Testis (tissue), 2 donors: ENCODE results near the gene ARMC3.

Experiments
- CTCF ChIP-seq, 3 experiments: fragments of 450-650 bp in 2 of 3; fragments of 200-600 bp in 1 of 3; sonication (generic) in 1 of 3; IDR thresholded peaks; one replicate each; pipeline ENCODE4 v1.5.1; 2016 to 2019; ENCODE audit warnings: antibody characterized with exemption in 3 of 3, mild to moderate bottlenecking in 2 of 3, moderate library complexity in 1 of 3
- POLR2A ChIP-seq: fragments of 450-650 bp; IDR thresholded peaks from one replicate; pipeline ENCODE4 v1.6.1; 2017; ENCODE audit warnings: antibody characterized with exemption, mild to moderate bottlenecking, moderate library complexity

DNA sequence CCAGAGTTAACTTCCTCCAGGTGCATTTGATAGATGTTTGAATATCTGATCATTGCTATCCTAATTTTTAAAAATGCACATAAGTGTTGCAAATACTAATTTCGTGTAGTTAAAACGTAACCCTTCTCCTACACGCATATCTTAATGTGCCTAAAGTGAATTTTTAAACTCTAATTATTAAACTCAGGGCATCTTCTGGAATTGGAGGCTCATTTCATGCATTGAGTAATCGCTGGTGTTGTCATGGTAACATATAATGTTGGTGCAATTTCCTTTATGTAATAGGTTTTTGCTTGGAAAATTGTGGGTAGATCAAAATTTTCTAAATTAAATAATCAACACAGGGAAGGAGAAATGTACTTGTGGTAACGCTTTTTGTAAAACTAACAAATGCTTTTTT is 56.2 kb downstream of the ARMC3 start:
- no peak for TF ChIP-seq POLR2A
- no peak for TF ChIP-seq CTCF (IDR thresholded peaks at IDR 0.05)
